Ectodermal cell (in vitro differentiated cells): ENCODE measurements around the gene PPP2R1B.

Source experiments
- H3K27ac ChIP-seq: 2 replicates; pipeline ENCODE4 v1.7.0; 2013; ENCODE audit warnings: mild to moderate bottlenecking, low read depth, low read length; ENCODE audit not compliant: insufficient read depth, poor library complexity, severe bottlenecking
- H3K27me3 ChIP-seq: 2 replicates; pipeline ENCODE4 v1.7.0; 2013; ENCODE audit warnings: mild to moderate bottlenecking, low read length; ENCODE audit not compliant: insufficient read depth, control insufficient read depth, poor library complexity, severe bottlenecking
- H3K36me3 ChIP-seq: one replicate; pipeline ENCODE4 v1.7.0; 2013; ENCODE audit warnings: low read length; ENCODE audit not compliant: control insufficient read depth, insufficient read depth
- H3K4me1 ChIP-seq: one replicate; pipeline ENCODE4 v1.7.0; 2013; ENCODE audit warnings: low read length; ENCODE audit not compliant: control insufficient read depth, insufficient read depth
- H3K4me3 ChIP-seq: 2 replicates; pipeline ENCODE4 v1.7.0; 2013; ENCODE audit warnings: low read depth, low read length, control low read depth; ENCODE audit not compliant: insufficient read depth
- H3K9me3 ChIP-seq: 2 replicates; pipeline ENCODE4 v1.7.0; 2013; ENCODE audit warnings: mild to moderate bottlenecking, low read length, moderate library complexity; ENCODE audit not compliant: control insufficient read depth
- WGBS, 2 experiments: methylation state at CpG; one replicate each; pipeline ENCODE4 v1.1.7; 2013; ENCODE audit warnings: missing lambda C conversion rate in 2 of 2; 5-methylcytosine and 5-hydroxymethylcytosine counted together

PPP2R1B gene

GRCh38 chr11:111680486-111681175 lies 85.6 kb downstream of the PPP2R1B start:
- Histone ChIP-seq H3K4me3 (no peak overlapping the region), H3K4me1 (no peaks in the 10 kb centered on the region), H3K27ac (no peak overlapping the region), H3K36me3 (no peaks in the 10 kb centered on the region), H3K27me3 (no peaks in the 10 kb centered on the region), H3K9me3 (no peaks in the 10 kb centered on the region)
- WGBS, 2 experiments = 100% methylated on average over 2 of the region's 3 CpGs; no CpG with 5 or more reads in 1 of the 2 experiments
